AG04450 (cell line): ENCODE measurements around the gene DNAJC4. TPM values are rescaled to one million over a fixed set of nuclear protein-coding genes. Genes with fewer than 3 reads are reported as not detected.

Experiments
- CTCF ChIA-PET: fragments of 300-600, 350-600 bp; formaldehyde crosslinking; extraction: SDS; loops from one replicate; lab custom pipeline; 2022; ENCODE audit warnings: antibody characterized with exemption, inconsistent platforms; lab: Charles Lee
- POLR2A ChIA-PET: fragments of 350-600 bp; formaldehyde crosslinking; extraction: SDS; loops from one replicate; lab custom pipeline; 2021; ENCODE audit warnings: antibody characterized with exemption, inconsistent platforms; lab: Yijun Ruan, JAX
- DNase-seq: peaks from one replicate; pipeline ENCODE4 v3.0.0-alpha.2; 2011; ENCODE audit warnings: low read depth, low spot score
- H3K27ac ChIP-seq: one replicate; pipeline ENCODE4 v1.5.1; 2012; ENCODE audit warnings: low read depth, low read length, control low read depth
- H3K27me3 ChIP-seq: one replicate; pipeline ENCODE4 v1.6.0; 2012; ENCODE audit warnings: low read length; ENCODE audit not compliant: control insufficient read depth, insufficient read depth
- H3K4me3 ChIP-seq: 2 replicates; pipeline ENCODE4 v1.5.1; 2011; ENCODE audit warnings: mild to moderate bottlenecking, low read depth, low read length, control low read depth
- H3K9me3 ChIP-seq: 2 replicates; pipeline ENCODE4 v1.5.1; 2012; ENCODE audit warnings: low read length; ENCODE audit not compliant: control insufficient read depth, insufficient read depth
- polyA plus RNA-seq: library from polyadenylated mRNA; depleted of rRNA; stranded (reverse); fragments of >200 nt; gene quantifications from 2 replicates; pipeline ENCODE4 v1.2.3, GENCODE V29; 2011
- TF ChIP-seq, protein P1 (sequence below): IDR thresholded peaks from 2 replicates; pipeline ENCODE4 v1.5.1; 2011; ENCODE audit warnings: low read depth, low read length, control low read depth, inconsistent platforms

DNAJC4 gene
- polyA plus RNA-seq, 1 experiment = 18.7 TPM

DNA sequence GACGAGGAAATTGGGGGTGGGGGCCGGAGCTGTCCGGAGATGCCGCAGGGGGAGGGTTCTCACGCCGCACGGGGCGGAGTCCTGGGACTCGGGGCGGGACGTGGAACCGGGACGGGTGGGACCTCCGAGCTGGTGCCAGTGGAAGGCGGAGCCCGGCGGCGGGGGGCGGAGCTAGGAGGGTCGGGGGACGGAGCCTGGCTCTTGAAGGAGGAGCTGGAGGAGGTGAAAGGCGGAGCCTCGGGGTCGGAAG, 10.8 kb downstream of the DNAJC4 start:
- ChIA-PET CTCF (interaction anchor here (0.6 to 1.5 kb wide), 4 partner anchors 28 to 609 kb away, joined by 3 to 11 read pairs (median 4); no protein-coding TSS in a partner anchor), POLR2A (interaction anchor here (0.7 to 1.3 kb wide), 9 partner anchors 9 to 63 kb away, joined by 3 to 6 read pairs (median 4); partner anchors contain the start of genes NUDT22 and TRPT1)
- Histone ChIP-seq H3K4me3 (peak overlapping the region; percentile 77), H3K9me3 (peaks cover 4% of the 10 kb centered on the region; the same call in 1 of the 2 replicates), H3K27me3 (no peaks in the 10 kb centered on the region), H3K27ac (peak overlapping the region; percentile 89)
- TF ChIP-seq, protein P1, sequence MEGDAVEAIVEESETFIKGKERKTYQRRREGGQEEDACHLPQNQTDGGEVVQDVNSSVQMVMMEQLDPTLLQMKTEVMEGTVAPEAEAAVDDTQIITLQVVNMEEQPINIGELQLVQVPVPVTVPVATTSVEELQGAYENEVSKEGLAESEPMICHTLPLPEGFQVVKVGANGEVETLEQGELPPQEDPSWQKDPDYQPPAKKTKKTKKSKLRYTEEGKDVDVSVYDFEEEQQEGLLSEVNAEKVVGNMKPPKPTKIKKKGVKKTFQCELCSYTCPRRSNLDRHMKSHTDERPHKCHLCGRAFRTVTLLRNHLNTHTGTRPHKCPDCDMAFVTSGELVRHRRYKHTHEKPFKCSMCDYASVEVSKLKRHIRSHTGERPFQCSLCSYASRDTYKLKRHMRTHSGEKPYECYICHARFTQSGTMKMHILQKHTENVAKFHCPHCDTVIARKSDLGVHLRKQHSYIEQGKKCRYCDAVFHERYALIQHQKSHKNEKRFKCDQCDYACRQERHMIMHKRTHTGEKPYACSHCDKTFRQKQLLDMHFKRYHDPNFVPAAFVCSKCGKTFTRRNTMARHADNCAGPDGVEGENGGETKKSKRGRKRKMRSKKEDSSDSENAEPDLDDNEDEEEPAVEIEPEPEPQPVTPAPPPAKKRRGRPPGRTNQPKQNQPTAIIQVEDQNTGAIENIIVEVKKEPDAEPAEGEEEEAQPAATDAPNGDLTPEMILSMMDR = no peak
- DNase-seq = peak; percentile 99

DNA sequence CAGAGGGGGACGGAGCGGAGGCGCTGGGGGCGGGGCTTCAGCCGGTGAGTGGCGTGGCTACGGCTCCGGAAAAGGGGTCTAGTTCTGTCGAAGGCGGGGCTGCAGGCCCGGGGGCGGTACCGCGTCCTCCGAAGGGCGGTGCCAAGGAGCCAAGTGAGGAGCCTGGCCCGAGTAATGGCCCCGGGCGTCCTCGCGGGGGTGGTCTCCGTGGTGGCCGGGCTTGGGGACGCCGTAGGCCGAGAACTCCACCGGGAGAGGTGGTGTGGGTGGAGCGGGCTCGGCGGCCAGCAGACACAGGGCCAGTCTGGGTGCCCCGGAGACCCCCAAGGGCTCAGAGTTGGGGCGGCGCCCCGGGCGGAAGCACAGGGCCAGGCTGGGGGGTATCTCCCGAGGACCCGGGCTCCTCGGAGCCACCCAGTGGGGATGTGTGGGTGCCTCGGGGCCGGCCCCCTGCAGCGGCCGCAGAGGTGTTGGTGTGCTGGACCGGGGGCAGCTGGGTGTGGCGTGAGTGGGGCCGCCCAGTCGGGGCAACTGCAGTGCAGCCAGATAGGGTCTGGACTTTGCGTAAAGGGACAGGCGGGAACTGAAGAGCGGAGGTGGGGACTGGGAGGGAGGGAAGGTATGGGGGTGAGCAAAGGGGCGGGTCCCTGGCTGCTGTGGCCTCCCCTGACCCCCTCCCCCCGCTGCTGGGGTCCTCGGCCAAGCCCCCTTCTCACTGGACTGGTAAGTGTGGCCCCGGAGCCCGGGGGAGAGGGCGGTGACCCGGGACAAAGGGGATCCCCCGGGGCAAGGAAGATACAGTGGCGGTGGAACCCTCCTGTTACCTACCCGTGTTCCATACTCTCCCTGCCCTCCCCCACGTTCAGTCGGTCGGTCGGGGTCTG, 11.4 kb downstream of the DNAJC4 start:
- Histone ChIP-seq H3K9me3 (peaks cover 4% of the 10 kb centered on the region; the same call in 1 of the 2 replicates), H3K27ac (peak overlapping the region; percentile 39), H3K27me3 (no peaks in the 10 kb centered on the region), H3K4me3 (peak overlapping the region; percentile 84)
- TF ChIP-seq, protein P1 = no peak
- ChIA-PET CTCF (interaction anchor here (0.6 to 1.5 kb wide), 4 partner anchors 27 to 608 kb away, joined by 3 to 11 read pairs (median 4); no protein-coding TSS in a partner anchor), POLR2A (interaction anchor here (0.7 to 1.3 kb wide), 10 partner anchors 10 to 62 kb away, joined by 3 to 6 read pairs (median 4); partner anchors contain the start of genes NUDT22, STIP1 and TRPT1)
- no peak for DNase-seq

DNA sequence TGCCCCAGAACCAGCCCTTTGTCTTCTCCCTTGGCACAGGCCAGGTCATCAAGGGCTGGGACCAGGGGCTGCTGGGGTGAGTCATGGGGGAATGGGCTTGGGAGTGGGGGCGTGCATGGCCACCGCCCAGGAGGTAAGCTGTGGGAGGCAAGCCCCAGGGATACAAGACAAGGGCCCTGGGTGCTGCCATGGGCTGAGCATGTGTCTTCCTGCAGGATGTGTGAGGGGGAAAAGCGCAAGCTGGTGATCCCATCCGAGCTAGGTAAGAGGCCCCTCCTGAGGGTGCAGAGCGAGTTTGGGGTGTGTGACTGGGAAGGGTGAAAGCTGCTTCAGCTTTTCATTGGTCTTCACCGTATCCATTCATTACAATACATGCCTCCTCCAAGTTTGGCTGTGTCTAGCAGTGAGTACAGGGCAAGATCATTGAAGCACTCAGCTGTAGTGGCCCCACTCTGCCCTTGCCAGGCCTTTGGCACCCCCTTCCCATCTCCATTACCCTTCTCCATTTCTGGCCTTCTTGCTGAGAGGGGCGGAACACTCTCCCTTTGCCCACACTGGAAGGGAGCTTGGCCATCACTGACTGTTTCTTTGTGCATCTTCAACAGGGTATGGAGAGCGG, 13.0 kb downstream of the DNAJC4 start:
- no peaks in the 10 kb centered on the region for H3K27me3 ChIP-seq
- peak overlapping the region; percentile 84 for H3K4me3 ChIP-seq
- TF ChIP-seq, protein P1 = no peak
- H3K27ac ChIP-seq = peak overlapping the region; percentile 21
- ChIA-PET POLR2A (interaction anchor here (0.8 to 1.1 kb wide), 2 partner anchors 27 to 58 kb away, joined by 3 read pairs; partner anchors contain the start of gene STIP1), CTCF (interaction anchor here (1.3 to 3.3 kb wide), 4 partner anchors 9 to 61 kb away, joined by 3 to 22 read pairs (median 7); partner anchors contain the start of gene ESRRA)
- H3K9me3 ChIP-seq = peaks cover 4% of the 10 kb centered on the region; the same call in 1 of the 2 replicates
- DNase-seq = no peak

DNA sequence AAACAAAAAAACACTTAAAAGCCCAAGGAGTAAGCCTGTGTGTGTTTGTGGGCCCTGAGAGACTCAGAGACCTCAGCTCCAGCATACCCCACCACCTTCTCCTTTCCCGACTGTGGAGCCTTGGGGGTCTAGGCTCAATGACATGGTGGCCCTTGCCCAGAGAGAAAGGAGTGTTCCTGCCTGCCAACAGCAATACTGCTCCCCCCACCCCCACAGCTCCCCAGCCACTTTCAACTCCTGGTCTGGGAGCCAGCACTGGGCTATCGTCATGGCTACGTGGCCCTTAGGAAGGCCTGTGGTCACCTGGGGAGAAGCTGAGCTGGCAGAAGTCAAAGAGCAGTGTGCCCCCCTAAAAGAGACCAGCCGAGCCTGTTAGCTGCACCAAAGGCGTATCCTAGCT, 13.8 kb downstream of the DNAJC4 start:
- DNase-seq = no peak
- Histone ChIP-seq H3K9me3 (peaks cover 4% of the 10 kb centered on the region; the same call in 1 of the 2 replicates), H3K4me3 (peak overlapping the region; percentile 10; the same call in 1 of the 2 replicates), H3K27ac (no peak overlapping the region), H3K27me3 (no peaks in the 10 kb centered on the region)
- POLR2A ChIA-PET = no interaction called here
- TF ChIP-seq, protein P1 = no peak
- CTCF ChIA-PET = interaction anchor here (1.3 to 3.3 kb wide), 3 partner anchors 39 to 60 kb away, joined by 7 to 22 read pairs (median 7); partner anchors contain the start of gene ESRRA
